T-helper 2 cell treated with Interferon-gamma antibody and Interleukin-4, amounts not matched to agents 100 ng/mL and 5 ng/mL, for 36 hours (primary cell): ENCODE measurements around the gene PRH1. TPM values are rescaled to one million over a fixed set of nuclear protein-coding genes. Genes with fewer than 3 reads are reported as not detected.

ENCODE experiments used
- intact Hi-C: fragments of 100-400 bp; cut with micrococcal nuclease; formaldehyde crosslinking; loops from one replicate; pipeline ENCODE4 v1.15.1; 2023
- total RNA-seq: library from RNA; stranded (reverse); gene quantifications from 2 replicates; pipeline ENCODE4 v1.2.3, GENCODE V29; 2022

PRH1 gene
- total RNA-seq, result 18.0 and 20.7 TPM in 2 replicates

DNA sequence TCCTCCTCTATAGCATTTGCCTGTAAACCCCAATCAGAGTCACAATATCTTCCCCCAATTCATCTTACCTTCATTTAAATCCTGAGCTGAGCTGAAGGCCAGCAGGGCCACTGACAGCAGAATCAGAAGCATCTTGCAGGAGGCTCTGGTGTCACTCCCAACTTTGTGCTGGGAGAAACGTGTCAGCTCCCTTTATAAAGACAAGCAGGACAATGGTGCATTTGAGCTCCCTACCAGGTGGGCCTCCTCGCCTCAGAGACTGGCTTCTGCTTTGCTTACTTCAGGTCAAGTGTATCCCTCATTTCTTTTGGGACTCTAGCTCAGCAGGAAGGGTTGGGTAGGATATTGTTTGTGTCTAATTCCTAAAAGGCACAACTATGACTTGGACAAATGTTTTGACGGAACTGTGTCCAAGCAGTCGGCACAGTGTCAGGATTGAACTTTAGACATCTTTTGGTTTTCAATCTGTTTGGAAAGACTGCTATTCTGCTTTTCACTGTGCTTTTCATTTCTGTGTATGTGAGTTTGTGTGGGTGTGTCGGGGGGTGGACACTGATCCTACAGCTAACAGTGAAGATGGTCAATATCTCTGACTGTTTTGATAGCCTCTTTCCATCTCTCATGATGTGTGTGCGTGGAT lies at the start of gene PRH1:
PRH1 (minus strand) TSS at position 170 of the 640 bp plus-strand sequence; CDS start at position 132, 38 bp downstream.
- intact Hi-C loops, result no loop called here

DNA sequence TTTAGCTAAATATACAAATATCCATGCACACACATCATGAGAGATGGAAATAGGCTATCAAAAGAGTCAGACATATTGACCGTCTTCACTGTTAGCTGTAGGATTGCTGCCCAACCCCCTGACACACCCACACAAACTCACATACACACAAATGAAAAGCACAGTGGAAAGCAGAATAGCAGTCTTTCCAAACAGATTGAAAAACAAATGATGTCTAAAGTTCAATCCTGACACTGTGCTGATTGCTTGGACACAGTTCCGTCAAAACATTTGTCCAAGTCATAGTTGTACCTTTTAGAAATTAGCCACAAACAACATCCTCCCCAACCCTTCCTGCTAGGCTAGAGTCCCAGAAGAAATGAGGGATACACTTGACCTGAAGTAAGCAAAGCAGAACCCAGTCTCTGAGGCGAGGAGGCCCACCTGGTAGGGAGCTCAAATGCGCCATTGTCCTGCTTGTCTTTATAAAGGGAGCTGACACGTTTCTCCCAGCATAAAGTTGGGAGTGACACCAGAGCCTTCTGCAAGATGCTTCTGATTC lies 44.8 kb upstream of the PRH1 start, which contains the start of gene PRH2:
PRH2 (plus strand) TSS at position 491 of the 541 bp plus-strand sequence; CDS start at position 529, 38 bp downstream.
- intact Hi-C loops, result no loop called here

DNA sequence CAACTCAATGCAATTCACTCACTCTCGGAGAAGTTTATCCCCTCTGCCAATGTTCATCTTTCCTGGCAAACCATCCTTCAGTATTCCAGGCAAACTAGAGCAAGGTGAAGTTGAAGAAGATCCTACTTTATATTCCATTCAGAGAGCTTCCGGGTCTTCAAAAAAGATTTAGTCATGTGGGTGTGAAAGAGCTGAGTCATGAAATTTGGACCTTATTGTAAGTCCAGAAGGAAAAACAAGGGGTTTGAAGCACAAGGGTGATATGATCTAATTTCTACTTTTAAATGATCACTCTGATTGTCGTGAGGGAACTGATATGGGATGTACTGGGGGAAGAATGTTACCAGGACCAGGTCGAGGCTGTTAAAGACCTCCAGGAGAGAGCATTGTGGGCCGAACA lies 42.2 kb upstream of the PRH1 start:
- intact Hi-C loops, result no loop called here

DNA sequence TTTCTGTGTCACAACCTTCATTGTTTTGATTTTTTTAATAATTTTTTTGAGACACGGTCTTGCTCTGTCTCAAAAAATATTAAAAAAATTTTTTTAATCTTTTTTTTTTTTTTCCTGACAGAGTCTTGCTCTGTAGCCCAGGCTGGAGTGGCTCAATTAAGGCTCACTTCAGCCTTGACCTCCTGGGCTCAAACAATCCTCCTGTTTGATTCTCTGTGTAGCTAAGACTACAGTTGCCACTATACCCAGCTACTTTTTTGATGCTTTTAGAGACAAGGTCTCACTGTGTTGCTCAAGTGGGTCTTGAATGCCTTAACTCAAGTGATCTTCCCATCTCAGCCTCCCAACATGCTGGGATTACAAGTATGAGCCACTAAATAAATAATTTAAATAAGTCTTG lies 35.8 kb upstream of the PRH1 start:
- intact Hi-C loops, result no loop called here

DNA sequence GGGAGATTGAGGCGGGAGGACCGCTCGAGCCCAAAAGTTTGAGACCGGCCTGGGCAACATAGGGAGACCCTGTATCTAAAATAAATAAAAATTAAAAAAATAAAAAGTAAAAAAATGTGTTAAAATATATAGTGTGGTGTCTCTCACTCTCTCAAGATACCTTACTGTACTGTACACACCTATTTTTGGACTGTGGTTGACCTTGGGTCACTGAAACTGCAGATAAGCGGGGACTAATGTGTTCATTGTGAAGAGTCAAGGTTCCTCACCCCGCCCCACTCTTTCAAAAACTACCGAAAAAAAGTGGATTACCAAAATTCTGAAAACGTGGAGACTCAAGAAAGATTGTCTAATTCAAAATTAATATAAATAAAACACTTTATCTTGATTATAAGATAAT lies 26.3 kb upstream of the PRH1 start:
- intact Hi-C loops, result no loop called here

DNA sequence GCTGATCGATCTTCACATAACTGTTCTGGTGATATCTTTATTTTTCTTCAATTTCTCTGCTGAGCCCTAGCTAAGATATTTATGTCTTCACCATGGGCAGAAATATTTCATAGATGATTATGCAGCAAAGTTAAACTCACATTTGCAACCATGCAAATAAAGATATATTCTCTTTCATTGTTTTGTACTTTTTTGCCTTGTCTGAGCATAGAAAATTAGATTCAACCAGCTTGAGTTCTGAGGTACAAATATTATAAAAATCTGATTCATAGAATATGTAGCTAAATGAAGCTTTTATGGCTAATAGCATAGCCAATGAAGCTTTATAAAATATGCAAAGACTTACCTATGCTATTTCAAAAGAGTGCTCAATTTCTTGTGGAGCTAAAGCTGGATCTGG lies 25.4 kb upstream of the PRH1 start, which contains the start of gene TAS2R13:
TAS2R13 (minus strand) TSS at position 101 of the 400 bp plus-strand sequence. CDS start 264 bp downstream, outside the sequence.
- intact Hi-C loops, result no loop called here

DNA sequence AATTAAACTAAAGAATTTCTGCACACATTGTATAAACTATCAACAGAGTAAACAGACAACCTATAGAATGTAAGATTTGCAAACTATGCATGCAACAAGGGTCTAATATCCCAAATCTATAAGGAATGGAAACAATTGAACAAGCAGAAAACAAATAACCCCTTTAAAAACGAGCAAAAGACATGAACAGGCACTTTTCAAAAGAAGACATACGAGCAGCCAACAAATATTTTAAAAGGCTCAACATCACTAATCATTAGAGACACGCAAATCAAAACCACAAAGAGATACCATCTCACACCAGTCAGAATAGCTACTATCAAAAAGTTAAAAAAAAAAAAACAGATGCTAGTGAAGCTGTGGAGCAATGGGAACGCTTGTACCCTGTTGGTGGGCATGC lies 20.6 kb upstream of the PRH1 start:
- intact Hi-C loops, result no loop called here

DNA sequence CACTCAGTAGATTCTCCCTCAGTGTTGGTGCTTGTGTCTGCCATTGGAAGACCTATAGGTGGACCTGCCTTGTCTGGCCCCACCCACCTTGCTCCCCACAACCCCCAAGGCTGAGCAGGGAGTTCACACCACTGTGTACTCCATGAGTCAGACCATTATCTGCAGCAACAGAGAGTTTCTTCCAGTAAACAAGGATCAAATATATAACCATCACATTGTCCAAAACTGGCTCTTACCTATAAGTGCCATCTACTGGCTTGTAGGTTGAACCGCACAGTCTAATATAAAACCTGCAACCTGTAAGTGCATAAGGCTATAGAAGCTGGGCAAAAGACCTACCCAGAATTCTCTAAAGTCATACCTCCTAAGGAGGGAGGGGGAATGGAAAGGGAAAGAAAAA lies 17.4 kb upstream of the PRH1 start:
- intact Hi-C loops, result no loop called here

DNA sequence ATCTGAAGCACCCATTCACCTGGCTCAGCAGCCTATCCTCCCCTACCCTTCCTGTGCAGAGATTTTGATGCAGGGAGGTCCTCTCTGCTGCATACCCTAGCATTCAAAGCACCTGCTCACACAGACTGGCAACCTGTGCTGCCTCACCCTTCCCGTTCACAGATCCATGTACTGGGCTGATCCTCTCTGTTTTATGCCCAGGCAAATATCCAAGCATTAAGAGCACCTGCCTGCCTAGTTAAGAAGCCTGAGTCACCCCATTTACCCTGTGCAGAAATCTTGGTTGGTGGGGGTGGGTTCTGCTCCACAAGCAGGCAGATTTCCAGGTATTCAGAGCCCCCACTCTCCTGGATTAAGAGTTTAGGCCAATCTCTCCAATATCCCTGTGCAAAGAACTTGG lies 16.9 kb upstream of the PRH1 start:
- intact Hi-C loops, result no loop called here

DNA sequence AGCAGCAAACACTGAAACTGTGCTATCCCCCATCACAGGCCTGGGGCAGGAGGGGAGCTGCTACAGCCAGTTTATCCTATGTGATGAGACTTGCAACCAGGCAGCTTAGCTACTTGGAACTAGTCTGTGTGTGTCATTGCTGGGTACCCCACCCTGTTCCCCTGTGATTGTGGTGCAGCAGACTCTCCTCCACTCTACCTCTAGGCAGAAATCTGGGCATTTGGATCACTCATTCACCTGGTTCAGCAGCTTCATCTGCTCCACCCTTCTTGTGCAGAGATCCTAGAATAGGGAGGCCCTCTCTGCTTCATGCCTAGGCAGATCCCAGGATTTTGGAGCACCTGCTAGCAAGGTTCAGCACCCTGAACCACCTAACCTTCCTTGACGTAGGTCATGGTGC lies 16.5 kb upstream of the PRH1 start:
- intact Hi-C loops, result no loop called here

DNA sequence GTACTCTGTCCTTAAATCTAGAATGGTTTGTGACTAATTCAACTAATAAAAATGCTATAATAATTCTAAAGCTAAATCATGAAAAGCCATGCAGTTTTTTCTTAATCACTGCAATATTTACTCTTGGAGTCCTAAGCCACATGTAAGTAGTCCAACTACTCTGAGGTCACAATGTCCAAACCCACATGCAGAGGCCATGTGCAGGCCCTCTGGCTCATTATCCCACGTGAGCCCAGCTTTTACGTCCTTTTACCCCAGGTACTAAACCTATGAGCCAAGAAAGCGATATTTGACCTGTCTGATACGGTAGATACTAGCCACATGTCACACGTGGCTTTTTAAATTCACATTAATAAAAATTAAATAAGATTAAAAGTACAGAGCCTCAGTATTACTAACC lies 12.8 kb upstream of the PRH1 start:
- intact Hi-C loops, result no loop called here

DNA sequence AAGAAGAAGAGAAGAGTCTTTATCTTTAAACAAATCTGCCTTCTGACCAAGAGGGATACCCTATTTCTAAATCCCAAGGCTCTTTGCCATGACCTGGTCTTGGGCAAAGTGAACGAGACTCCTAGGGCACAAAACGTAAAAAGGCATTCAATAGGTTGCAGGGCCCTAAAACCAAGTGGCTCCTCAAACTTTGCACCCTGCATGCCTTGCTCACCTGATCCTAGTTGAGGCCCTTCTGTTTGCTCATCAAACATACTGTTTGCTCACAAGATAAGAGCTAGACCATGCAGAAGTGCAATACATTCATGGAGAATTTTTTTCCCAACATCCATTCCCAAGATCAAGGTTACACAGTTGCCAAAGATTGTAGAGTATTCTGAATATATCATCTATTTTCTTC lies 7.9 kb upstream of the PRH1 start:
- intact Hi-C loops, result no loop called here

DNA sequence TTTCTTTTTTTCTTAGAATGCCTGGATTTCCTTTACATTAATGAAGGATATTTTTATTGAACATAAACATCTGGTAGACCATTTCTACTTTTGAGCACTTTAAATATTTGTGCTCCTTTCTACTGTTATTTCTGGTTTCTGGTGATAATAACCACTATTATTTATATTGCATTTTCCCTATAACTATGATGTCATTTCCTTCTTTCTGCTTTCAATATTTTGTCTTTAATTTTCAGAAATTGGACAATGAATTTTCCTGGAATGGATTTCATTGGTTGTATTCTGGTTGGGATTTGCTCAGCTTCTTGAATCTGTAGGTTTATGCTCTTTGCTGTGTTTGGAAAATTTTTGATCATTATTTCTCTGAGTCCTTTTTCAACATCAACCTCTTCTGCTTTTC lies 5.2 kb upstream of the PRH1 start:
- intact Hi-C loops, result no loop called here

DNA sequence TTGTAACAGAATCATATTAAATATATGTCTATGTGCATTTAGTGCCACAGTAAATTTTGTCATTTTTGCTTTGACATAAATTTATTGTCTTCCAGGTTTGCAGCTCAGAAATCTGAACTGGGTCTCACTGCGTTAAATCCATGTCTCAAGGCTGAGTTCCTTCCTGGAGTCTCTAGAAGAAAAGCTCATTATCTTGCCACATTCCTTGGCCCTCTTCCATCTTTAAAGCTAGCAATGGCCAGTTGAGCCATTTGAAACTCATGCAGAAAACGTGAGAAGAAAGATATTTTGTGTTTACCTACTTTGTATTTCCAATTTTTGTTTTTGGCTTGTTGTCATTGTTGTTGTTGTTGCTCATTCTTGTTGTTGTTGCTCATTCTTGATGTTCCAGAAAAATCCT lies 10.7 kb downstream of the PRH1 start:
- intact Hi-C loops, result no loop called here

DNA sequence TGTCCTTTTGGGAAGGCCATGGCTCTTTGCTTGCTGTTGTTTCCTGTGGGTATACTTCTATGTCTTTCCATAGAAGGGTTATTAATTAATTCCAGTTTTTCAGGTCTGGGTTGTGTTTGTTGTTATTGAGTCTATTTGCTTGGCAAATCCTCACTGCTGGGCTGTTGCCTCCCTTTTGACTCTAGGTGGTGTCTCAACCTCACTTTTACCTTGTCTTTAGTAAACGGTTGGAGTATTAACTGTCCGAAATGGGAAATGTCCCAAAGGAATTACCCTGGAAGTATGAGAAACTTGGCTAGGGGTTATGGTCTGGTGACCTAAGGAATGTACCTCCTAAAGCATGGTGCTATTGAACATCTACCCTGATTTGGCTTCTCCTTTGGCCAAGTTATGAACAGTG lies 16.7 kb downstream of the PRH1 start:
- intact Hi-C loops, result no loop called here

DNA sequence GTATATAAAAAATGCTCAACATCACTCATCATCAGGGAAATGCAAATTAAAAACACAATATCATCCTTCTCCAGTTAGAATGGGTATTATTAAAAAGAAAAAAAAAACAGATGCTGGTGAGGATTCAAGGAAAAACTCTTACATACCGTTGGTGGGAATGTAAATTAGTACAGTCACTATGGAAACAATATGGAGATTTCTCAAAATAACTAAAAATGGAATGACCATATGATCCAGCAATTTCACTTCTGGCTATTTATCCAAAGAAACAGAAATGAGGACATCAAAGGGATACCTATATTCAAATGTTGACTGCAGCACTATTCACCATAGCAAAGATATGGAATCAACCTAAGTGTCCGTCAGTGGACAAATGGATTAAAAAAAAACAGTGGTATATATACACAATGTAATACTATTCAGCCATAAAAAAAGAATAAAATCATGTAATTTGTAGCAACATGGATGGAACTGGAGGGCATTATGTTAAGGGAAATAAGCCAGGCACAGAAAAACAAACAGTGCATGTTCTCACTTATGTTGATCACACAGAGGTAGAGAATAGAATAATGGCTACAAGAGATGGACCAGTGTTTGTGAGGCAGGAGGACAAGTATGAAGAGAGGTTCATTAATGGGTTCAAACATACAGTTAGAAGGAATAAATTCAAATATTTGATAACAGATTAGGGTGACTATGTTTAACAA lies 20.4 kb downstream of the PRH1 start:
- intact Hi-C loops, result no loop called here

DNA sequence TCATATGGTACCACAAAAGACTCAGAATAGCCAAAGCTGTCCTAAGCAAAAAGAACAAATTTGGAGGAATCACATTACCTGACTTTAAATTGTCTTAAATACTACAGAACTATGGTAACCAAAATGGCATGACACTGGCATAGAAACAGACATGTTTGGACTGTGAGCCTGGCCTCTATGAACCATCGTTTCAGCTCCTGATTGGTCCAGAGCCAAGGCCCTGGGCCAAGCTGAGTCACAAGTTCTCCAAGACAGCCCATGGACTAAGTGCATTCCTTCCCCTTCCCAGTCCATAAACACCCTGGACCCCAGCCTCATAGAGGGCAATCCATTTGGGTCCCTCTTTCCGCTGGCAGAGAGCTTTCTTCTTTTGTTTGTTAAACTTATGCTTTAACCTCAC lies 22.7 kb downstream of the PRH1 start:
- intact Hi-C loops, result no loop called here

DNA sequence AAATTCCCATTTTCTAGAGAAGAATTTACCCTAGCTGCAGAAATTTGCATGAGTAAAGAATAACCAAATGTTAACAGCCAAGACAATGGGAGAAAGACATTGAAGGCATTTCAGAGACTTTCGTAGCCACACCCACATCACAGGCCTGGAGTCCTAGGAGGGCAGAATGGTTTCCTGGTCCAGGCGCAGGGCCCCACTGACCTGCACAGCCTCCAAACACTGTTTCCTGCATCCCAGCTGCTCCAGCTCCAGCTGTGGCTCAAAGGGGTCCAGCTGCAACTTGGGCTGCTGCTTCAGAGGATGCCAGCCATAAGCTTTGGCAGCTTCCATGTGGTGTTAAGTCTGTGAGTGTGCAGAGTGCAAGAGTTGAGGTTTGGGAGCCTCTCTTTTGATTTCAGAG lies 28.2 kb downstream of the PRH1 start:
- intact Hi-C loops, result no loop called here

DNA sequence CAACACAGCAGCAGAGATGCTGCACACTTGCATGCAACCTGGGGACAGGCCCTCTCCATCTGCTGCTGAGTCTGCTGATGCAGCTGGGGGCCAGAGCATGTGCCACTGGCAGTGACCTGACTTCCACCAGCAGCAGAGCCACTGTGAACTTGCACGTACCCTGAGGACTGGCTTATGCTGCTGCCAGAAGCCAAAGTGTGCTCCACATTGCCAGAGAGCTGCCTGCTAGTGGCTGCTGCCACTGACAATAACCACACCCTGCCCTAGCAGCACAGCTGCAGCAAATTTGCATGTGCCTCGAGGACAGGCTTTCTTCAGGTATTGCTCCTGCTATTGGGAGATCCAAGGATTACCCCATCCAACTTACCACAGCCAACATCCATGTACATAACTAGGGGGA lies 30.3 kb downstream of the PRH1 start:
- intact Hi-C loops, result no loop called here

DNA sequence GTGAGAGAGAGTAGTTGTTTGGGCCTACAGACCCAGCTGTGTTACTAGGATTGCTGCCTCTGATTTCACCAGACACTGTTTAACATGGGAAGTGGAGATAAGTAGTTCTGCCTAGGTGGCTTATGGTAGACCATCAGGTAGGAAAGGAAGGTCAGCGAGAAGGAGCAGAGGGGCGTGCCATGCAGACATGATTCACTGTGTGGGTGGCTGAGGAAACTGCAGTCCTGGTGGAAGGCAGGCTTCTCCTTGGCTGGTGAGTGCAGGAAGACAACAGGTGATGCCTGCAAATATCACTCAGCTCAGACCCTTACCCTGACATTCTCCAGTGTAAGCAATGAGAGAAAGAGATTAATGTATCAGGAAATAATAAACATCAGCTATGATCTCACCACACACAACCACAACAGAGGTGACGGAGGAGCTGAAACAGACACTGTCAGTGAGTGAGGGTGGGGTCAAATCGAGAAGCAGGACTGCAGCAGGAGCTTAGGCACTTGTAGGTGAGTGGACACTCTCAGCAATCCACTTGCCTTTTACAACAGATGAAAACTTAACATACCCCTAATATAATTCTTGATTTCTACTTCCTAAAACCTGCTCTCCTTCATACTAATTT lies 32.7 kb downstream of the PRH1 start:
- intact Hi-C loops, result no loop called here

DNA sequence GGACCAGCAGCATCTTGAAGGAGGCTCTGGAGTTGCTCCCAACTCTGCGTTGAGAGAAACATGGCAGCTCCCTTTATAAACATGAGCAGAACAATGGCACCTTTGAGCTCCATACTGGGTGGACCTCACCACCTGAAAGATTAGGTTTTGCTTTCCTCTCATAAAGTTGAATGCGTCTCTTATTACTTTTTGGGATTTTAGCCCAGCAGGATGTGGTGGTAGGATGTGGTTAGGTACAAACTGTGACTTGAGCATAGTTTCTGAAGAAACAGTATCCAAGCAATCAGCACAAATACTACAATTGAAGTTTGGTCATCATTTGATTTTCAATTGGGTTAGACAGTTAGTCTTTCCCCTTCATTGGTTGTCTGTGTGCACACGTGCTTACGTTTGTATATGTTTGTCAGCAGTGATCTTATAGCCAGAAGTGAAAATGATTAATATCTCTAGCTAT lies 34.6 kb downstream of the PRH1 start, which contains the start of gene PRR4:
PRR4 (minus strand) TSS at position 51 of the 454 bp plus-strand sequence; CDS start at position 13, 38 bp downstream.
- intact Hi-C loops, result loop anchor here (1.0 to 2.0 kb wide), 2 partner anchors 133 to 321 kb away; partner anchors contain the start of gene SMIM10L1

DNA sequence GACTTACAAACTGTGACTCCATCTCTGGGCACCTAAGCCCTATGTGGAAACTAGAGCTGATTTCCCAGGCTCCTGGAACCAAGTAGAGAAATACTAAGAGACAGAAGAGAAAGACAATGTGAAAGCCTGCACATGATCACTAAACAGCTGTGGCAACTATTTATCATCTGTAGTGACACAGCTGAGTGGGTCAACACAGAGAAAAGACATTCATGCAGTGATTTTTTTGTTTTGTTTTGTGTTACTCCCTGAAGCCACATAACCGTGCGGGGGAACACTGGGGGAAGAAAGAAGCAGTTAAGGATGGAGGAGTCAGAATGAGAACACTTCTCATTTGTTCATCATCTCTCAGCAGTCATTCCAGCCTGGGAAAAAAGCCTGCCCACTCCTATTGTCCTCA lies 36.3 kb downstream of the PRH1 start:
- intact Hi-C loops, result loop anchor here (2.0 kb wide), 1 partner anchor 323 kb away; the partner anchor contains the start of gene SMIM10L1
